Tibial artery (tissue), 4 donors: ENCODE measurements around the gene TTN.
"Not testable (repeated sequence)": the region's sequence is repeated elsewhere in the genome, so short reads cannot be mapped to it uniquely, and the experiment has no call there.

Source experiments
- DNase-seq, 2 donors: peaks; one replicate each; pipeline ENCODE4 v3.0.0-alpha.2; 2019
- H3K27ac ChIP-seq, 2 donors: fragments of 200-600 bp; sonication (generic) in 1 of 2; 1 replicate in 1 of 2; 2 replicates in 1 of 2; pipeline ENCODE4 v1.5.1; 2018 to 2019; ENCODE audit warnings: mild to moderate bottlenecking in 1 of 2
- H3K27me3 ChIP-seq, 2 donors: fragments of 200-600 bp; sonication (generic) in 1 of 2; one replicate each; pipeline versions ENCODE4 v1.5.1 to v1.6.0; 2016 to 2019
- H3K36me3 ChIP-seq, 3 donors: fragments of 200-600 bp; sonication (generic) in 2 of 3; one replicate each; pipeline ENCODE4 v1.5.1; 2016 to 2019; ENCODE audit warnings: mild to moderate bottlenecking in 2 of 3
- H3K4me1 ChIP-seq, 4 donors: fragments of 200-600 bp; sonication (generic) in 2 of 4; 1 replicate in 3 of 4; 2 replicates in 1 of 4; pipeline ENCODE4 v1.5.1; 2016 to 2019
- H3K4me3 ChIP-seq, 2 donors: fragments of 200-600 bp; sonication (generic) in 1 of 2; 1 replicate in 1 of 2; 2 replicates in 1 of 2; pipeline ENCODE4 v1.5.1; 2018 to 2019; ENCODE audit warnings: mild to moderate bottlenecking in 2 of 2
- H3K9me3 ChIP-seq, 3 donors: fragments of 200-600 bp; sonication (generic) in 1 of 3; one replicate each; pipeline ENCODE4 v1.5.1; 2016 to 2019
- intact Hi-C: fragments of 100-400 bp; cut with DNase I; formaldehyde crosslinking; loops from one replicate; pipeline ENCODE4 v1.15.0; 2023; ENCODE audit warnings: low total_unique reads
- TF ChIP-seq, protein P1 (sequence below), 2 experiments: fragments of 200-600 bp in 1 of 2; fragments of 450-650 bp in 1 of 2; IDR thresholded peaks; one replicate each; pipeline ENCODE4 v1.5.1; 2017 to 2019; ENCODE audit warnings: antibody characterized with exemption in 2 of 2, mild to moderate bottlenecking in 1 of 2, moderate library complexity in 1 of 2

The TTN gene

GRCh38 chr2:178674122-178674521 lies 133.1 kb downstream of the TTN start:
- Histone ChIP-seq H3K36me3 (no peaks in the 10 kb centered on the region), H3K9me3 (no peaks in the 10 kb centered on the region), H3K4me3 (no peak overlapping the region), H3K27me3 (no peaks in the 10 kb centered on the region), H3K27ac (no peak overlapping the region), H3K4me1 (no peaks in the 10 kb centered on the region)
- TF ChIP-seq, protein P1, sequence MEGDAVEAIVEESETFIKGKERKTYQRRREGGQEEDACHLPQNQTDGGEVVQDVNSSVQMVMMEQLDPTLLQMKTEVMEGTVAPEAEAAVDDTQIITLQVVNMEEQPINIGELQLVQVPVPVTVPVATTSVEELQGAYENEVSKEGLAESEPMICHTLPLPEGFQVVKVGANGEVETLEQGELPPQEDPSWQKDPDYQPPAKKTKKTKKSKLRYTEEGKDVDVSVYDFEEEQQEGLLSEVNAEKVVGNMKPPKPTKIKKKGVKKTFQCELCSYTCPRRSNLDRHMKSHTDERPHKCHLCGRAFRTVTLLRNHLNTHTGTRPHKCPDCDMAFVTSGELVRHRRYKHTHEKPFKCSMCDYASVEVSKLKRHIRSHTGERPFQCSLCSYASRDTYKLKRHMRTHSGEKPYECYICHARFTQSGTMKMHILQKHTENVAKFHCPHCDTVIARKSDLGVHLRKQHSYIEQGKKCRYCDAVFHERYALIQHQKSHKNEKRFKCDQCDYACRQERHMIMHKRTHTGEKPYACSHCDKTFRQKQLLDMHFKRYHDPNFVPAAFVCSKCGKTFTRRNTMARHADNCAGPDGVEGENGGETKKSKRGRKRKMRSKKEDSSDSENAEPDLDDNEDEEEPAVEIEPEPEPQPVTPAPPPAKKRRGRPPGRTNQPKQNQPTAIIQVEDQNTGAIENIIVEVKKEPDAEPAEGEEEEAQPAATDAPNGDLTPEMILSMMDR (IDR thresholded peaks at IDR 0.05) = no peak
- no peak for DNase-seq
- intact Hi-C loops = no loop called here

- intact Hi-C loops = no loop called here
- Histone ChIP-seq H3K36me3 (no peaks in the 10 kb centered on the region), H3K27ac (no peak overlapping the region), H3K27me3 (no peaks in the 10 kb centered on the region), H3K4me1 (no peaks in the 10 kb centered on the region), H3K9me3 (no peaks in the 10 kb centered on the region), H3K4me3 (no peak overlapping the region)
- DNase-seq = no peak
- TF ChIP-seq, protein P1 (IDR thresholded peaks at IDR 0.05) = no peak
Measured at GRCh38 chr2:178666458-178666857, 140.8 kb downstream of the TTN start.

- H3K36me3 ChIP-seq, H3K27me3 ChIP-seq, H3K4me1 ChIP-seq, intact Hi-C loops, H3K9me3 ChIP-seq, H3K4me3 ChIP-seq, DNase-seq, H3K27ac ChIP-seq: not testable (repeated sequence)
Measured at GRCh38 chr2:178658480-178658879, 148.7 kb downstream of the TTN start.

DNA sequence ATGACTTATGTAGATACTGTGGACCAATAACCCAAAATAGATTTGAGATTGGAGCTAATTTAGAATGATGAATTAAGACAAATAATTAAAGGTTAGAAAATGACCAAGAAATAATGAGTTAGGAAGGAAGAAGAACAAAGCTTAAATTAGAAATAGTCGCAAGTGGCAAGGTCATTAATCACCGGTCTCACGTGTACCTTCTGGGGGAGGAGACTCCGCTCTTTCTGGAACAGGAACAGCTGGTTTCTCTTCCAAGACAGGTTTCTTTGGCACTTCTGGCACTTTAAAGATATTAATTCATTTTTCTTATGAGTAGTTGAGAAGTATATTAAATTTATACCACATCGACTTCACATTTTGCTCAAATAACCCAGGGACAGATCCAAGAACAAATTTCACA lies 156.7 kb downstream of the TTN start:
- DNase-seq = no peak
- no peaks in the 10 kb centered on the region for H3K9me3 ChIP-seq
- H3K27me3 ChIP-seq = no peaks in the 10 kb centered on the region
- no peak overlapping the region for H3K4me3 ChIP-seq
- H3K36me3 ChIP-seq = no peaks in the 10 kb centered on the region
- H3K4me1 ChIP-seq = no peaks in the 10 kb centered on the region
- H3K27ac ChIP-seq = no peak overlapping the region
- intact Hi-C loops = no loop called here
- TF ChIP-seq, protein P1 (IDR thresholded peaks at IDR 0.05) = no peak

- no peak overlapping the region for H3K4me3 ChIP-seq
- H3K27me3 ChIP-seq = no peaks in the 10 kb centered on the region
- intact Hi-C loops = no loop called here
- DNase-seq = no peak
- H3K9me3 ChIP-seq = no peaks in the 10 kb centered on the region
- H3K4me1 ChIP-seq = no peaks in the 10 kb centered on the region
- TF ChIP-seq, protein P1 (IDR thresholded peaks at IDR 0.05) = no peak
- no peaks in the 10 kb centered on the region for H3K36me3 ChIP-seq
- H3K27ac ChIP-seq = no peak overlapping the region
Measured at GRCh38 chr2:178644919-178645318, 162.3 kb downstream of the TTN start.

DNA sequence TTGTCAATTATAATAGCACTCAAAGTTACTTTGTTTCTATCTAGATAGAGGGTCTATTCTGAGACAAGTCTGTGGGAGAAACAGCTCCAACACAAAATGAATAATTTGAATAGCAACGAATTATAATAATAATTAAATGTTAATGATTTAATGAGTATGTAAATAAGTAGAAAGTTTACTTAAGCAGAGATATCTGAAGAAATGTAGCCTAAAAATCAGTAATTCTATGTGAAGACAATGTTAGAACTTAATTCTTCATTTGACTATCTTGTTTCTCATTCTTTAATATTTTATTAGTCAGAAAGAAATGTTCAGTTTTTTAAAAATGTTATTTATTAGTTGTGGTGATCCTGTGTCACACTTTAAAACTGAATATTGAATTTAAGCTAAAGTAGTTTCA lies 165.7 kb downstream of the TTN start:
- no peak overlapping the region for H3K4me3 ChIP-seq
- DNase-seq = no peak
- H3K27ac ChIP-seq = no peak overlapping the region
- intact Hi-C loops = no loop called here
- H3K9me3 ChIP-seq = no peaks in the 10 kb centered on the region
- no peaks in the 10 kb centered on the region for H3K4me1 ChIP-seq
- no peaks in the 10 kb centered on the region for H3K27me3 ChIP-seq
- TF ChIP-seq, protein P1 (IDR thresholded peaks at IDR 0.05) = no peak
- H3K36me3 ChIP-seq = no peaks in the 10 kb centered on the region
